H1 (cell line): ENCODE results near the gene PC.

Source experiments
- ATF3 ChIP-seq: IDR thresholded peaks from 2 replicates; pipeline ENCODE4 v1.6.1; 2011; ENCODE audit warnings: low read depth, mild to moderate bottlenecking, low read length; ENCODE audit not compliant: insufficient read depth
- CTCF ChIP-seq, 3 experiments: IDR thresholded peaks; 1 replicate in 2 of 3; 2 replicates in 1 of 3; pipeline versions ENCODE4 v1.5.1 to v1.6.1; 2011; ENCODE audit warnings: low read length in 3 of 3, mild to moderate bottlenecking in 3 of 3, inconsistent platforms in 2 of 3, low read depth in 1 of 3, moderate library complexity in 1 of 3; ENCODE audit not compliant: insufficient read depth in 1 of 3; ENCODE audit errors: control extremely low read depth in 1 of 3
- GABPA ChIP-seq: IDR thresholded peaks from 2 replicates; pipeline ENCODE4 v1.6.1; 2011; ENCODE audit warnings: mild to moderate bottlenecking, low read length, moderate library complexity, borderline replicate concordance; ENCODE audit not compliant: insufficient read depth
- JUN ChIP-seq: IDR thresholded peaks from 2 replicates; pipeline ENCODE4 v1.6.1; 2011; ENCODE audit warnings: low read depth, mild to moderate bottlenecking, improper control_type of control experiment, low read length
- POLR2A ChIP-seq, 2 experiments: IDR thresholded peaks; 1 replicate in 1 of 2; 2 replicates in 1 of 2; pipeline ENCODE4 v1.6.1; 2011; ENCODE audit warnings: low read depth in 2 of 2, low read length in 2 of 2, mild to moderate bottlenecking in 2 of 2; ENCODE audit errors: control extremely low read depth in 1 of 2
- POLR2AphosphoS5 ChIP-seq: IDR thresholded peaks from 2 replicates; pipeline ENCODE4 v1.6.1; 2011; ENCODE audit warnings: low read depth, low read length
- TAF1 ChIP-seq: IDR thresholded peaks from 2 replicates; pipeline ENCODE4 v1.6.1; 2011; ENCODE audit warnings: mild to moderate bottlenecking, low read depth, low read length
- TCF12 ChIP-seq: IDR thresholded peaks from 2 replicates; pipeline ENCODE4 v1.6.1; 2011; ENCODE audit warnings: low read depth, mild to moderate bottlenecking, low read length
- ZNF274 ChIP-seq: IDR thresholded peaks from 2 replicates; pipeline ENCODE4 v1.7.0; 2012; ENCODE audit warnings: low read length, borderline replicate concordance; ENCODE audit errors: extremely low read depth

DNA sequence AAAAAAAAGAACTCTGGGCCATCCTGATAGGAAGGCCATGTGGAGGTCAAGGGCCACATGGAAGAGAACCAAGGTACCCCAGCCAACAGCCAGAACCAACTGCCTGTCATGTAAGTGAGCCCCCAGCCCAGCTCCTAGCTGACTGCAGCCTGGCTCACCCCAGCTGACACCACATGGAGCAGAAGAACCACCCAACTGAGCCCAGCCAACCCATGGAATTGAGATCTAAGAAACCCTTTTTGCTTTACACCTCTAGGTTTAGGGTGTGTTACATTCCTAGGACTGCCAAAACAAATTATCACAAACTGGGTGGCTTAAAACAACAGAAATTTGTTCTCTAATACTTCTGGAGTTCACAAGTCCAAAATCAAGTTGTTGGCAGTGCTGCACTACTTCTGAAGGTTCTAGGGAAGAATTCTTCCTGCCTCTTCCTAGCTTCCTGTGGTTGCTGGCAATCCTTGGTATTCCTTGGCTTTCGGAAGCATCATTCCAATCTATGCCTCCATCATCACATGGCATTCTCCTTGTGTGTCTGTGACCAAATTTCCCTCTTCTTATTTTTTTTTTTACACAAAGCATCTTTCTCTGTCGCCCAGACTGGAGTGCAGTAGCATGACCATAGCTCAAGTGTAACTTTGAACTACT, 21.3 kb upstream of the PC start:
- TF ChIP-seq TAF1 (no peak), POLR2A (IDR thresholded peaks at IDR 0.05; ENCODE audit: control extremely low read depth in 1 of 2, low read depth in 2 of 2, low read length in 2 of 2) (no peak), POLR2AphosphoS5 (no peak), ZNF274 (no peak), CTCF (IDR thresholded peaks at IDR 0.05; ENCODE audit: control extremely low read depth in 1 of 3, insufficient read depth in 1 of 3, low read depth in 1 of 3, low read length in 3 of 3) (no peak), GABPA (no peak), ATF3 (no peak), TCF12 (no peak), JUN (no peak)
